Coronary artery (tissue), 2 donors: ENCODE results near the gene MYADML2.

Experiments
- DNase-seq: peaks from one replicate; pipeline ENCODE4 v3.0.0-alpha.2; 2017; ENCODE audit warnings: low spot score
- H3K27ac ChIP-seq, 2 donors: fragments of 200-600 bp; sonication (generic); one replicate each; pipeline ENCODE4 v1.5.1; 2016 to 2019
- H3K4me3 ChIP-seq: fragments of 200-600 bp; sonication (generic); 2 replicates; pipeline ENCODE4 v1.5.1; 2016; ENCODE audit warnings: mild to moderate bottlenecking, moderate library complexity
- CTCF ChIP-seq: fragments of 200-600 bp; sonication (generic); IDR thresholded peaks from one replicate; pipeline ENCODE4 v1.5.1; 2019; ENCODE audit warnings: antibody characterized with exemption

MYADML2 gene

GRCh38 chr17:81950501-81950900 lies 3.5 kb upstream of the MYADML2 start:
- Histone ChIP-seq H3K4me3 (no peak overlapping the region), H3K27ac (no peak overlapping the region)
- no peak for TF ChIP-seq CTCF
- DNase-seq: no peak

- no peak overlapping the region for H3K4me3 ChIP-seq
- H3K27ac ChIP-seq: no peak overlapping the region
- no peak for TF ChIP-seq CTCF
- no peak for DNase-seq
These were observed 1.8 kb upstream of the MYADML2 start for GRCh38 chr17:81948635-81949378.

DNA sequence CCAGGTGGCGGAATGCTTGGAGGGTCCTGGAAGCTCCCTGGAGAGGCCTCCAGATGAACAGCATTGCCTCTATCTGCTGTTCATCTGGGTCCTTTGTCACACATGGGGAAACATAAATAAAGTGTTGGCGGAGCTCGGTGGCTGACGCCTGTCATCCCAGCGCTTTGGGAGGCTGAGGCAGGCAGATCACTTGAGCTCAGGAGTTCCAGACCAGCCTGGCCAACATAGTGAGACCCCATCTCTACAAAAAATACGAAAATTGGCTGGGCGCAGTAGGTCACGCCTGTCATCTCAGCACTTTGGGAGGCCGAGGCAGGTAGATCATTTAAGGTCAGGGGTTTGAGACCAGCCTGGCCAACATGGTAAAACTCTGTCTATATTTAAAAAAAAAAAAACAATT lies 2.2 kb downstream of the MYADML2 start:
- TF ChIP-seq CTCF: no peak
- no peak overlapping the region for H3K4me3 ChIP-seq
- DNase-seq: no peak
- H3K27ac ChIP-seq: no peak overlapping the region

DNA sequence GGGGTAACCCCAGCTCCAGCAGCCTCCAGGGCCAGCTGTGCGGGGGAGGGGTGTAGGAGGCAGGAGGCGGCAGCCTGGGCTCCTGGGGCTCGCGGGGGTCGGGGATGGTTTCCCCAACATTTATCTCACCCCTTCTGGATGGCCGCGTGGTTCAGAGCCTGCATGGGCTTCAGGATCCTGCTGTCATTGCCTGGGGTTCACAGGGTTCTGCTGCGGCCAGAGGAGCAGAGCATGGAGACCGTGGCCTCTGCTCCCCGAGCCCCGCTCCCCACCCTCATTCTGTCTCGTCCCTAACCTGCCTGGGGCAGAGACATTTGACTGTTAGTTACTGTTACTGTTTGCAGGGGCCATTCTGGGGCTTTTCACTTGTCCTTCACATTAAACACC lies 4.9 kb downstream of the MYADML2 start:
- DNase-seq: no peak
- no peak for TF ChIP-seq CTCF
- H3K27ac ChIP-seq: no peak overlapping the region
- no peak overlapping the region for H3K4me3 ChIP-seq

DNA sequence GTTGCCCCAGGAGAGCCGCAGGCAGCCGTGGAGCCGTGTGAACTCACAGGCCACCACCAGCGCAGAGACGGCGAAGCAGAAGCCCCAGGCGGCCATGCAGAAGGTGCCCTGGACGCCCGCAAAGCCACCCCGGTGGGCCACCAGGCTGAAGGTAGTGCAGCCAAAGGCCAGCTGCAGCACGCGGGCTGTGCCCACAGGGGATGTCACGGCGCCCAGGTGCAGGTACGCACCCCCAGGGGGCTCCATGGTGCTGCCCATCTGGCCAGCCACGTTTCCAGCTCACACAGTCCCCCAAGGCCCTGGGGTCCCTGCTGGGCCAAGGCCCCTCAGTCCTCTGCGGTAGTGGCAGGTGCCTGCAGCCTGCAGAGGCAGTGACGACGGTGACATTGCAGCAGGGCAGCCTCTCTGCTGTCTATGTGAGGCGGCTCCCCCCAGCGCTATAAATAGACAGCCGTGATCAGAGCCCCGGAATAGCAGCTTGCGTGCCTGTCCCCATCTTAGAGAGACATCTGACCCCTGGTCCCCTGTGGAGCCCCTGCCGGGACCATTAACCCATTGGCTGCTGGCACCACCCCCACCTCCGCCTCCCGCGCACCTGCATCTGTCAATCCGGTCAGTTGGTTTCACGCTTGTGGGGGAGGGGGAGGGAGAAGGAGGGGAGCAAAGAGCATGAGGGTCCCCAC lies 5.4 kb downstream of the MYADML2 start:
- no peak overlapping the region for H3K4me3 ChIP-seq
- no peak for DNase-seq
- no peak for TF ChIP-seq CTCF
- H3K27ac ChIP-seq: no peak overlapping the region

GRCh38 chr17:81940538-81941483 lies 6.2 kb downstream of the MYADML2 start:
- no peak overlapping the region for H3K4me3 ChIP-seq
- no peak for TF ChIP-seq CTCF
- H3K27ac ChIP-seq: peak overlapping the region in 1 of 2 donors; percentile 17
- no peak for DNase-seq
